PC-3 (cell line): ENCODE measurements around the gene IMPA2. TPM values are rescaled to one million over a fixed set of nuclear protein-coding genes. Genes with fewer than 3 reads are reported as not detected.

Source experiments
- ATAC-seq: fragments of 200-7000 bp; cut with Tn5 transposase; 2 replicates; pipeline ENCODE4 v1.9.1; 2020; ENCODE audit warnings: mild to moderate bottlenecking, moderate library complexity
- BruUV-seq: library from RNA; stranded (reverse); fragments of 400-500 nt; replicated peaks from 2 replicates; lab custom pipeline; 2021; lab: Mats Ljungman, UMichigan
- CTCF ChIA-PET: fragments of 300-600 bp; sonication (Branson Sonifier 250); formaldehyde crosslinking; loops from one replicate; lab custom pipeline; 2022; ENCODE audit warnings: antibody characterized with exemption; lab: Charles Lee
- POLR2A ChIA-PET: fragments of 300-600 bp; sonication (Branson Sonifier 250); formaldehyde crosslinking; loops from one replicate; lab custom pipeline; 2022; ENCODE audit warnings: antibody characterized with exemption; ENCODE audit not compliant: unreplicated experiment; lab: Charles Lee
- DNase-seq: peaks from one replicate; pipeline ENCODE4 v3.0.0-alpha.2; 2015
- H2AFZ ChIP-seq: fragments of 300-600 bp; sonication (generic); 2 replicates; pipeline ENCODE4 v1.6.0; 2016; ENCODE audit warnings: antibody characterized with exemption, low read length
- H3F3A ChIP-seq: fragments of 300-600 bp; sonication (generic); one replicate; pipeline ENCODE4 v1.6.0; 2017; ENCODE audit warnings: antibody characterized with exemption, low read length, control low read depth, mild to moderate bottlenecking; ENCODE audit not compliant: unreplicated experiment
- H3K27ac ChIP-seq: fragments of 300-600 bp; sonication (generic); 2 replicates; pipeline ENCODE4 v1.5.1; 2016; ENCODE audit warnings: mild to moderate bottlenecking, low read length
- H3K27me3 ChIP-seq: fragments of 300-600 bp; sonication (generic); 2 replicates; pipeline ENCODE4 v1.6.1; 2016; ENCODE audit warnings: low read length, mixed read lengths
- H3K36me3 ChIP-seq: fragments of 300-600 bp; sonication (generic); 2 replicates; pipeline ENCODE4 v1.6.1; 2016; ENCODE audit warnings: low read depth, mixed run types, low read length, mixed read lengths
- H3K4me1 ChIP-seq: fragments of 300-600 bp; sonication (generic); 2 replicates; pipeline ENCODE4 v1.5.1; 2016; ENCODE audit warnings: low read length; ENCODE audit not compliant: insufficient read depth
- H3K4me2 ChIP-seq: fragments of 300-600 bp; sonication (generic); 2 replicates; pipeline ENCODE4 v1.6.0; 2016; ENCODE audit warnings: low read length
- H3K4me3 ChIP-seq: fragments of 300-600 bp; sonication (generic); 2 replicates; pipeline ENCODE4 v1.5.1; 2016; ENCODE audit warnings: mild to moderate bottlenecking, low read length, mixed read lengths
- H3K79me2 ChIP-seq: fragments of 300-600 bp; sonication (generic); 2 replicates; pipeline ENCODE4 v1.6.1; 2017; ENCODE audit warnings: low read length, mixed read lengths
- H3K9ac ChIP-seq: fragments of 300-600 bp; sonication (generic); 2 replicates; pipeline ENCODE4 v1.6.0; 2016; ENCODE audit warnings: mild to moderate bottlenecking, low read length
- H3K9me2 ChIP-seq: fragments of 300-600 bp; sonication (generic); replicated peaks from 2 replicates; pipeline ENCODE4 v1.6.1; 2016; ENCODE audit warnings: mixed run types, low read length, mixed read lengths
- H3K9me3 ChIP-seq: fragments of 300-600 bp; sonication (generic); 2 replicates; pipeline ENCODE4 v1.6.1; 2016; ENCODE audit warnings: low read length, mixed read lengths
- H4K20me1 ChIP-seq: fragments of 300-600 bp; sonication (generic); 2 replicates; pipeline ENCODE4 v1.6.1; 2016; ENCODE audit warnings: low read length, mixed read lengths
- CTCF ChIP-seq: fragments of 300-600 bp; sonication (generic); conservative IDR thresholded peaks from 2 replicates; pipeline ENCODE4 v1.5.1; 2017; ENCODE audit warnings: antibody characterized with exemption, low read depth, mild to moderate bottlenecking, low read length
- EZH2 ChIP-seq: fragments of 300-600 bp; sonication (generic); IDR thresholded peaks from one replicate; pipeline ENCODE4 v1.6.1; 2017; ENCODE audit warnings: antibody characterized with exemption, mild to moderate bottlenecking, low read length; ENCODE audit not compliant: unreplicated experiment
- EZH2phosphoT487 ChIP-seq: fragments of 300-600 bp; sonication (generic); IDR thresholded peaks from 2 replicates; pipeline ENCODE4 v1.6.1; 2018; ENCODE audit warnings: mild to moderate bottlenecking, antibody characterized with exemption, low read length, borderline replicate concordance
- intact Hi-C: fragments of 100-400 bp; cut with micrococcal nuclease; formaldehyde crosslinking; loops from 2 replicates; pipeline ENCODE4 v1.9.0; 2023
- total RNA-seq: library from RNA; depleted of rRNA; stranded (reverse); fragments of >200 nt; gene quantifications from 2 replicates; pipeline ENCODE4 v1.2.3, GENCODE V29; 2014

IMPA2 gene
- total RNA-seq, 1 experiment from 2014 or later: 38.2 TPM

GRCh38 chr18:11976315-11977152 is 4.8 kb upstream of the IMPA2 start:
- BruUV-seq: no TSS peak
- ATAC-seq: no peak

GRCh38 chr18:11977153-11977466 is 4.2 kb upstream of the IMPA2 start:
- Histone ChIP-seq H3K79me2 (peaks cover 6% of the 10 kb centered on the region; the same call in 1 of the 2 replicates), H3F3A (no peaks in the 10 kb centered on the region), H3K9ac (no peak overlapping the region), H3K27ac (no peak overlapping the region), H3K4me3 (no peak overlapping the region), H3K36me3 (no peaks in the 10 kb centered on the region), H4K20me1 (no peaks in the 10 kb centered on the region), H2AFZ (no peak overlapping the region), H3K4me1 (peaks cover 16% of the 10 kb centered on the region), H3K9me3 (no peaks in the 10 kb centered on the region), H3K27me3 (no peaks in the 10 kb centered on the region), H3K9me2 (no peaks in the 10 kb centered on the region), H3K4me2 (no peak overlapping the region)
- POLR2A ChIA-PET: no interaction called here
- CTCF ChIA-PET: interaction anchor here (0.5 to 1.1 kb wide), 2 partner anchors 11 to 62 kb away, joined by 3 to 4 read pairs; no protein-coding TSS in a partner anchor
- BruUV-seq: no TSS peak
- DNase-seq (no peak), ATAC-seq (no peak)
- intact Hi-C loops: no loop called here
- TF ChIP-seq EZH2 (no peak), CTCF (no peak), EZH2phosphoT487 (no peak)

More at GRCh38 chr18:11976315-11977152, 4.8 kb upstream of the IMPA2 start:
- H3K27me3 ChIP-seq: no peaks in the 10 kb centered on the region
- H3K79me2 ChIP-seq: 0 out of 2 replicates have a peak, but pooled peaks cover under 1% of the 10 kb centered on the region
- H3K4me1 ChIP-seq: peaks cover 16% of the 10 kb centered on the region
- no peak overlapping the region for H3K9ac ChIP-seq
- POLR2A ChIA-PET: no interaction called here
- intact Hi-C loops: no loop called here
- TF ChIP-seq CTCF (no peak), EZH2phosphoT487 (no peak), EZH2 (no peak)
- H2AFZ ChIP-seq: no peak overlapping the region
- CTCF ChIA-PET: interaction anchor here (0.5 to 1.1 kb wide), 2 partner anchors 10 to 63 kb away, joined by 3 to 4 read pairs; no protein-coding TSS in a partner anchor
- no peaks in the 10 kb centered on the region for H3K36me3 ChIP-seq
- H3K4me2 ChIP-seq: no peak overlapping the region
- peak overlapping the region; percentile 53 for H3K27ac ChIP-seq
- peak; percentile 30 for DNase-seq
- no peaks in the 10 kb centered on the region for H3F3A ChIP-seq
- H4K20me1 ChIP-seq: no peaks in the 10 kb centered on the region
- H3K9me2 ChIP-seq: no peaks in the 10 kb centered on the region
- no peak overlapping the region for H3K4me3 ChIP-seq
- no peaks in the 10 kb centered on the region for H3K9me3 ChIP-seq

GRCh38 chr18:11978956-11979355 is 2.4 kb upstream of the IMPA2 start:
- intact Hi-C loops: no loop called here
- DNase-seq: peak; percentile 33

More at GRCh38 chr18:11978956-11979355, 2.4 kb upstream of the IMPA2 start:
- no TSS peak for BruUV-seq
- ATAC-seq: no peak
- Histone ChIP-seq H3F3A (no peaks in the 10 kb centered on the region), H4K20me1 (no peaks in the 10 kb centered on the region), H3K9me2 (no peaks in the 10 kb centered on the region), H3K27me3 (no peaks in the 10 kb centered on the region), H3K79me2 (peaks cover 24% of the 10 kb centered on the region), H3K9ac (no peak overlapping the region), H3K4me1 (peaks cover 30% of the 10 kb centered on the region), H3K36me3 (no peaks in the 10 kb centered on the region), H3K9me3 (no peaks in the 10 kb centered on the region), H2AFZ (no peak overlapping the region), H3K27ac (no peak overlapping the region), H3K4me3 (no peak overlapping the region), H3K4me2 (peak overlapping the region; percentile 3; the same call in 1 of the 2 replicates)
- TF ChIP-seq EZH2 (no peak), CTCF (no peak), EZH2phosphoT487 (no peak)
- POLR2A ChIA-PET: interaction anchor here (0.8 kb wide), 1 partner anchor 51 kb away, joined by 53 read pairs; no protein-coding TSS in a partner anchor
- CTCF ChIA-PET: no interaction called here
